ENCODE measurements around the gene RING1. TPM values are rescaled to one million over a fixed set of nuclear protein-coding genes. Genes with fewer than 3 reads are reported as not detected.

The RING1 gene
- 19.3 to 27.2 TPM (median 25.7 TPM) in 5 replicates for total RNA-seq (2022; extraction: Qiagen RNA extraction)

GRCh38 chr6:33208091-33208967 is at the start of gene RING1:
Gene RING1 (plus strand): TSS chr6:33208500. CDS start chr6:33208823, 323 bp downstream.

GRCh38 chr6:33192105-33192646 is 16.1 kb upstream of the RING1 start, which contains the start of gene COL11A2:
Gene COL11A2 (minus strand): TSS chr6:33192467. CDS start chr6:33192240, 227 bp downstream.

GRCh38 chr6:33200219-33201146 is 7.8 kb upstream of the RING1 start, which contains the start of the genes RXRB and SLC39A7:
Gene RXRB (minus strand): TSS chr6:33200665. CDS start chr6:33200476, 189 bp downstream.
Gene SLC39A7 (plus strand): TSS chr6:33200867. CDS start chr6:33201246, 379 bp downstream.

GRCh38 chr6:33204415-33205190 is 3.7 kb upstream of the RING1 start, which contains the start of gene HSD17B8:
Gene HSD17B8 (plus strand): TSS chr6:33204655. CDS start chr6:33204669, 14 bp downstream.

Other genes starting within 250 kb of the RING1 start
- 121 to 148 TPM (median 126 TPM) in 5 replicates for gene BRD2, start 239.9 kb upstream of the RING1 start, total RNA-seq (2022; extraction: Qiagen RNA extraction)
- gene HLA-DOA, start 198.9 kb upstream of the RING1 start, total RNA-seq (2022; extraction: Qiagen RNA extraction) = 0.14 TPM in 1 of 5 replicates, not detected in the others
- gene HLA-DPA1, start 134.9 kb upstream of the RING1 start, total RNA-seq (2022; extraction: Qiagen RNA extraction) = 0.05 to 0.22 TPM in 2 of 5 replicates, not detected in the others
- not detected in 5 replicates for gene HLA-DPB1, start 132.5 kb upstream of the RING1 start, total RNA-seq (2022; extraction: Qiagen RNA extraction)
- gene COL11A2, start 16.0 kb upstream of the RING1 start, total RNA-seq (2022; extraction: Qiagen RNA extraction) = 0.52 to 1.2 TPM (median 0.92 TPM) in 5 replicates
- 18.0 to 24.0 TPM (median 21.6 TPM) in 5 replicates for gene RXRB, start 7.8 kb upstream of the RING1 start, total RNA-seq (2022; extraction: Qiagen RNA extraction)
- 111 to 117 TPM (median 113 TPM) in 5 replicates for gene SLC39A7, start 7.6 kb upstream of the RING1 start, total RNA-seq (2022; extraction: Qiagen RNA extraction)
- gene HSD17B8, start 3.8 kb upstream of the RING1 start, total RNA-seq (2022; extraction: Qiagen RNA extraction) = 12.9 to 17.5 TPM (median 16.9 TPM) in 5 replicates
- gene VPS52, start 63.4 kb downstream of the RING1 start, total RNA-seq (2022; extraction: Qiagen RNA extraction) = 14.1 to 20.3 TPM (median 17.1 TPM) in 5 replicates
- gene RPS18, start 63.6 kb downstream of the RING1 start, total RNA-seq (2022; extraction: Qiagen RNA extraction) = 2,485 to 2,639 TPM (median 2,575 TPM) in 5 replicates
- gene B3GALT4, start 68.6 kb downstream of the RING1 start, total RNA-seq (2022; extraction: Qiagen RNA extraction) = 0.42 to 0.93 TPM (median 0.72 TPM) in 5 replicates
- gene WDR46, start 80.7 kb downstream of the RING1 start, total RNA-seq (2022; extraction: Qiagen RNA extraction) = 55.2 to 60.7 TPM (median 56.9 TPM) in 5 replicates
- 98.0 to 128 TPM (median 112 TPM) in 5 replicates for gene PFDN6, start 81.1 kb downstream of the RING1 start, total RNA-seq (2022; extraction: Qiagen RNA extraction)
- 11.1 to 16.5 TPM (median 15.2 TPM) in 5 replicates for gene RGL2, start 90.4 kb downstream of the RING1 start, total RNA-seq (2022; extraction: Qiagen RNA extraction)
- 39.1 to 43.3 TPM (median 40.3 TPM) in 5 replicates for gene TAPBP, start 105.6 kb downstream of the RING1 start, total RNA-seq (2022; extraction: Qiagen RNA extraction)
- 2.3 to 4.3 TPM (median 4.1 TPM) in 5 replicates for gene ZBTB22, start 109.2 kb downstream of the RING1 start, total RNA-seq (2022; extraction: Qiagen RNA extraction)
- 34.7 to 45.1 TPM (median 36.7 TPM) in 5 replicates for gene DAXX, start 114.5 kb downstream of the RING1 start, total RNA-seq (2022; extraction: Qiagen RNA extraction)
- 41.3 to 47.9 TPM (median 45.8 TPM) in 5 replicates for gene KIFC1, start 183.3 kb downstream of the RING1 start, total RNA-seq (2022; extraction: Qiagen RNA extraction)
- 12.9 to 20.5 TPM (median 18.7 TPM) in 5 replicates for gene PHF1, start 202.5 kb downstream of the RING1 start, total RNA-seq (2022; extraction: Qiagen RNA extraction)
- 179 to 238 TPM (median 212 TPM) in 5 replicates for gene CUTA, start 209.6 kb downstream of the RING1 start, total RNA-seq (2022; extraction: Qiagen RNA extraction)
- 3.2 to 6.4 TPM (median 5.2 TPM) in 5 replicates for gene SYNGAP1, start 211.6 kb downstream of the RING1 start, total RNA-seq (2022; extraction: Qiagen RNA extraction)
- 10.5 to 11.9 TPM (median 11.8 TPM) in 5 replicates for gene ZBTB9, start 246.1 kb downstream of the RING1 start, total RNA-seq (2022; extraction: Qiagen RNA extraction)